CD14-positive monocyte (primary cell): ENCODE results near the gene GRIFIN. TPM values are rescaled to one million over a fixed set of nuclear protein-coding genes. Genes with fewer than 3 reads are reported as not detected.

Source experiments
- DNase-seq, 3 donors: peaks; one replicate each; pipeline ENCODE4 v3.0.0-alpha.2; 2011 to 2022
- H2AFZ ChIP-seq: 2 replicates; pipeline ENCODE4 v1.6.0; 2012; ENCODE audit warnings: mild to moderate bottlenecking, low read depth, low read length, inconsistent platforms; ENCODE audit not compliant: insufficient read depth, poor library complexity, severe bottlenecking
- H3K27ac ChIP-seq, 2 donors: 1 replicate in 1 of 2; 2 replicates in 1 of 2; pipeline ENCODE4 v1.5.1; 2012 to 2013; ENCODE audit warnings: low read length in 2 of 2, control low read depth in 1 of 2, inconsistent platforms in 1 of 2, low read depth in 1 of 2, mild to moderate bottlenecking in 1 of 2
- H3K27me3 ChIP-seq, 2 donors: one replicate each; pipeline versions ENCODE4 v1.6.0 to v1.6.1; 2011 to 2013; ENCODE audit warnings: low read length in 2 of 2; ENCODE audit not compliant: control insufficient read depth in 2 of 2, insufficient read depth in 2 of 2
- H3K36me3 ChIP-seq, 2 donors: replicated peaks in 1 of 2; 1 replicate in 1 of 2; 2 replicates in 1 of 2; pipeline versions ENCODE4 v1.5.1 to v1.6.1; 2012 to 2013; ENCODE audit warnings: low read length in 2 of 2, control low read depth in 1 of 2, inconsistent platforms in 1 of 2, mild to moderate bottlenecking in 1 of 2; ENCODE audit not compliant: insufficient read depth in 2 of 2, control insufficient read depth in 1 of 2
- H3K4me1 ChIP-seq, 2 donors: 1 replicate in 1 of 2; 2 replicates in 1 of 2; pipeline versions ENCODE4 v1.5.1 to v1.6.1; 2012 to 2013; ENCODE audit warnings: low read length in 2 of 2, control low read depth in 1 of 2, inconsistent platforms in 1 of 2, mild to moderate bottlenecking in 1 of 2, moderate library complexity in 1 of 2; ENCODE audit not compliant: insufficient read depth in 2 of 2, control insufficient read depth in 1 of 2
- H3K4me2 ChIP-seq: replicated peaks from 2 replicates; pipeline ENCODE3; 2012; ENCODE audit warnings: low read length, moderate library complexity, mild to moderate bottlenecking; ENCODE audit not compliant: poor library complexity, severe bottlenecking; ENCODE audit errors: extremely low read depth
- H3K4me3 ChIP-seq, 3 experiments: fragments of 200-600 bp in 1 of 3; sonication (generic) in 1 of 3; replicated peaks in 1 of 3; 1 replicate in 2 of 3; 2 replicates in 1 of 3; pipeline ENCODE4 v1.5.1; 2011 to 2013; ENCODE audit warnings: low read length in 3 of 3, mild to moderate bottlenecking in 3 of 3, control low read depth in 2 of 3, low read depth in 2 of 3, inconsistent platforms in 1 of 3, moderate library complexity in 1 of 3
- H3K79me2 ChIP-seq: 2 replicates; pipeline ENCODE4 v1.6.0; 2012; ENCODE audit warnings: mild to moderate bottlenecking, control low read depth, inconsistent platforms, low read length, moderate library complexity; ENCODE audit not compliant: insufficient read depth
- H3K9ac ChIP-seq: 2 replicates; pipeline ENCODE4 v1.6.0; 2017; ENCODE audit warnings: low read length, mild to moderate bottlenecking; ENCODE audit not compliant: insufficient read depth, poor library complexity, severe bottlenecking
- H3K9me3 ChIP-seq, 2 donors: replicated peaks in 1 of 2; 1 replicate in 1 of 2; 2 replicates in 1 of 2; pipeline versions ENCODE4 v1.5.1 to v1.6.1; 2012 to 2013; ENCODE audit warnings: low read length in 2 of 2, control low read depth in 1 of 2; ENCODE audit not compliant: control insufficient read depth in 1 of 2, insufficient read depth in 1 of 2
- H4K20me1 ChIP-seq: 2 replicates; pipeline ENCODE4 v1.6.0; 2012; ENCODE audit warnings: mild to moderate bottlenecking, low read length, control low read depth, moderate library complexity; ENCODE audit not compliant: insufficient read depth
- H3K27ac Mint-ChIP-seq, 7 donors: one replicate each; pipeline ENCODE4 v1.8.0; 2020; ENCODE audit warnings: mild to moderate bottlenecking in 7 of 7, mixed read lengths in 7 of 7, moderate library complexity in 6 of 7, inconsistent platforms in 2 of 7
- H3K27me3 Mint-ChIP-seq, 3 donors: one replicate each; pipeline ENCODE4 v1.8.0; 2021 to 2022; ENCODE audit warnings: low read depth in 3 of 3, mild to moderate bottlenecking in 3 of 3, mixed read lengths in 3 of 3, moderate library complexity in 3 of 3, inconsistent platforms in 1 of 3
- H3K36me3 Mint-ChIP-seq, 2 donors: one replicate each; pipeline ENCODE4 v1.8.0; 2020; ENCODE audit warnings: mixed read lengths in 2 of 2, inconsistent platforms in 1 of 2, mild to moderate bottlenecking in 1 of 2
- H3K4me1 Mint-ChIP-seq: one replicate; pipeline ENCODE4 v1.8.0; 2020; ENCODE audit warnings: mild to moderate bottlenecking, mixed read lengths
- H3K4me3 Mint-ChIP-seq, 2 donors: one replicate each; pipeline ENCODE4 v1.8.0; 2020; ENCODE audit warnings: mild to moderate bottlenecking in 2 of 2, mixed read lengths in 2 of 2, moderate library complexity in 1 of 2
- H3K9me3 Mint-ChIP-seq, 7 donors: one replicate each; pipeline ENCODE4 v1.8.0; 2020 to 2022; ENCODE audit warnings: mixed read lengths in 7 of 7, mild to moderate bottlenecking in 6 of 7, moderate library complexity in 6 of 7, inconsistent platforms in 2 of 7
- WGBS: methylation state at CpG from one replicate; pipeline ENCODE4 v1.1.5; 2013; ENCODE audit warnings: missing lambda C conversion rate; ENCODE audit not compliant: insufficient coverage; 5-methylcytosine and 5-hydroxymethylcytosine counted together
- intact Hi-C, 2 donors: fragments of 100-400 bp; cut with micrococcal nuclease; formaldehyde crosslinking; loops; one replicate each; pipeline versions ENCODE4 v1.15.0 to v1.15.1; 2023
- polyA plus RNA-seq, 3 donors: library from polyadenylated mRNA; depleted of rRNA in 1 of 3; unstranded in 2 of 3; stranded (reverse) in 1 of 3; fragments of 300-500 nt in 2 of 3; fragments of >200 nt in 1 of 3; fragmentation: Illumina TruSeq in 2 of 3; gene quantifications; 1 replicate in 2 of 3; 2 replicates in 1 of 3; pipeline ENCODE4 v1.2.3, GENCODE V29; 2012 to 2021
- TF ChIP-seq, protein P1 (sequence below): fragments of 200-600 bp; IDR thresholded peaks from one replicate; pipeline ENCODE4 v1.8.0; 2022; ENCODE audit warnings: antibody characterized with exemption, mild to moderate bottlenecking

GRIFIN gene
- polyA plus RNA-seq, 3 donors, result not detected

DNA sequence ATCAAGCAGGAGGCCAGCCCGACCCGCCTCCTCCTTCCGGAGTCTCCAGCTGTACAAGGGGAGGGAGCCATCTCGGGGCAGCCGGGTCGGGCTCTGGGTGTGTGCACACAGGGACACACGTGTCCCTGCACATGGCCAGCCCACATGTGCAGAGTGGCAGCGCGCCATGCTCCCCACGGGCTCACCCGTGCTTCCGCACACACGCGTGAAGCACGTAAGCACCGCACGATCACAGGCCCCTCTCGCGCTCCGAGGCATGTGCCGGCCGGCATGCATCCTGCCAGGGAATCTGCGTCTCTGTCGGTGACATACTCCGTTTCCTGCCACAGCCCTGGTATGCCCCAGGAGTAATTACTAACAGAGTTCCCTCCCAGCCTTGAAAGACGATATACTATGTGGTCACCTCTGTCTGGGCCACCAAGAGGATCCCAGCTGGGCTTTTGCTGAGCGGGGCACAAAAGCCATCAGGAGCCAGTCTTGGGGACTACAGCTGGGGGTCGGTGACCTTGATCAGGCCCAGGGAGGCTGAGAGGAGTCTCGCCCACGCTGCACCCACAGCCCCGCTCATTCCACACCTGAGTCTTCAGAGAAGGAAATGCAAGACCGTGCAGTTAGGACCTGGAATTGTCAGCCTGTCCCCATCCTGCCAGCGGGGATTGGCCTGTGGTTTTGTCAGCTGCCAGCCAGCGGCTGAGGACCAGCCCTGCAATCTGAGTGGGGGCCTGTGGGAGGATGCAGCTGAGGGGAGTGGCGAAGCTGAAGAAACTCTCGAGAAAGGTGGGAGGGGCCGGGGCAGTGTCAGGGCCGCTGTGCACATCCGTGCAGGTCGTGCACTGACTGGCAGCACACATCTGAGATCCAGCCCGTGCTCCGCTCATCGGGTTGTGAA lies 32.4 kb upstream of the GRIFIN start:
- 2% methylated on average over 41 of the region's 43 CpGs for WGBS
- Histone ChIP-seq H2AFZ (peak overlapping the region; percentile 33), H3K4me1 (peaks cover 60 to 62% of the 10 kb centered on the region in 2 donors), H3K9me3 (no peaks in the 10 kb centered on the region), H3K79me2 (no peaks in the 10 kb centered on the region), H3K4me3 (peak overlapping the region in 1 of 3 experiments; percentile 65), H3K36me3 (no peaks in the 10 kb centered on the region), H3K27me3 (no peaks in the 10 kb centered on the region), H3K27ac (peak overlapping the region; percentile 43 to 63), H4K20me1 (no peaks in the 10 kb centered on the region), H3K4me2 (peak overlapping the region; percentile 77), H3K9ac (peak overlapping the region; percentile 10)
- H3K9me3 Mint-ChIP-seq, result peaks cover 0 to 1% (median 0%) of the 10 kb centered on the region in 7 donors
- no peaks in the 10 kb centered on the region for H3K36me3 Mint-ChIP-seq
- peak overlapping the region; percentile 79 to 94 (median 87) for H3K27ac Mint-ChIP-seq
- intact Hi-C loops, result no loop called here
- H3K4me3 Mint-ChIP-seq, result peak overlapping the region; percentile 64 to 80
- peaks cover 58% of the 10 kb centered on the region for H3K4me1 Mint-ChIP-seq
- H3K27me3 Mint-ChIP-seq, result peaks cover 5 to 8% (median 7%) of the 10 kb centered on the region in 3 donors
- TF ChIP-seq, protein P1, sequence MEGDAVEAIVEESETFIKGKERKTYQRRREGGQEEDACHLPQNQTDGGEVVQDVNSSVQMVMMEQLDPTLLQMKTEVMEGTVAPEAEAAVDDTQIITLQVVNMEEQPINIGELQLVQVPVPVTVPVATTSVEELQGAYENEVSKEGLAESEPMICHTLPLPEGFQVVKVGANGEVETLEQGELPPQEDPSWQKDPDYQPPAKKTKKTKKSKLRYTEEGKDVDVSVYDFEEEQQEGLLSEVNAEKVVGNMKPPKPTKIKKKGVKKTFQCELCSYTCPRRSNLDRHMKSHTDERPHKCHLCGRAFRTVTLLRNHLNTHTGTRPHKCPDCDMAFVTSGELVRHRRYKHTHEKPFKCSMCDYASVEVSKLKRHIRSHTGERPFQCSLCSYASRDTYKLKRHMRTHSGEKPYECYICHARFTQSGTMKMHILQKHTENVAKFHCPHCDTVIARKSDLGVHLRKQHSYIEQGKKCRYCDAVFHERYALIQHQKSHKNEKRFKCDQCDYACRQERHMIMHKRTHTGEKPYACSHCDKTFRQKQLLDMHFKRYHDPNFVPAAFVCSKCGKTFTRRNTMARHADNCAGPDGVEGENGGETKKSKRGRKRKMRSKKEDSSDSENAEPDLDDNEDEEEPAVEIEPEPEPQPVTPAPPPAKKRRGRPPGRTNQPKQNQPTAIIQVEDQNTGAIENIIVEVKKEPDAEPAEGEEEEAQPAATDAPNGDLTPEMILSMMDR, result no peak
- DNase-seq, result peak; percentile 65 to 75 (median 72)

DNA sequence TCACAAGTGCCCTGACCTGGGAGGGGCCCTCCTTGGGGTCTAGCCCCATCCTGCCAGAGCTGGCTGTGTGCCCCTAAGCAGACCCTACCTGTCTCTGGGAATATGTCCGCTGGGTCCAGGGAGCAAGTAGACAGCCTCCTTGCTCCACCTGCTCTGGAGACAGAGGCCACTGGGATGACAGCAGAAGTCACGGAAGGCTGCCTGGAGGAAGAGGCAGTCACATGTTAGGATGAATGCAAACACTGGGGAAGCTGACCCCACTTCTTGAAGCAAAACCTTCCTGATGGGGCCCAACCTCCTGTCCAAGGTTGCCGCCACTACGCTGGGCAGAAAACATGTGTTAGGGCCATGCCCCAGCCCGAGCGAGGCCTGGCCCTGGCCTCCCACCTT lies 31.7 kb upstream of the GRIFIN start:
- Histone ChIP-seq H3K4me3 (peak overlapping the region in 1 of 3 experiments; percentile 65), H2AFZ (peak overlapping the region; percentile 33), H4K20me1 (no peaks in the 10 kb centered on the region), H3K4me1 (peaks cover 55% of the 10 kb centered on the region in 2 donors), H3K27ac (peak overlapping the region; percentile 43 to 63), H3K9ac (no peak overlapping the region), H3K4me2 (peak overlapping the region; percentile 77), H3K27me3 (no peaks in the 10 kb centered on the region), H3K9me3 (no peaks in the 10 kb centered on the region), H3K36me3 (no peaks in the 10 kb centered on the region), H3K79me2 (no peaks in the 10 kb centered on the region)
- Mint-ChIP-seq H3K27me3 (peaks cover 5 to 9% (median 7%) of the 10 kb centered on the region in 3 donors), H3K4me1 (peaks cover 54% of the 10 kb centered on the region), H3K4me3 (peak overlapping the region in 1 of 2 donors; percentile 64), H3K9me3 (peaks cover 0 to 1% (median 0%) of the 10 kb centered on the region in 7 donors), H3K36me3 (no peaks in the 10 kb centered on the region), H3K27ac (peak overlapping the region in 4 of 7 donors; percentile 85 to 94 (median 88))
- 69% methylated on average over 5 of the region's 6 CpGs for WGBS
- TF ChIP-seq, protein P1, result no peak
- DNase-seq, result peak in 2 of 3 donors; percentile 13 to 17
- intact Hi-C loops, result no loop called here
